HG03103 (cell line): ENCODE results near the gene SYNGR1.

Source experiments
- ATAC-seq: cut with Tn5 transposase; IDR thresholded peaks from one replicate; pipeline ENCODE4 v1.9.1; 2021; ENCODE audit warnings: low read depth; ENCODE audit not compliant: unreplicated experiment

Gene SYNGR1

GRCh38 chr22:39367035-39367434, 17.2 kb downstream of the SYNGR1 start:
- no peak for ATAC-seq

DNA sequence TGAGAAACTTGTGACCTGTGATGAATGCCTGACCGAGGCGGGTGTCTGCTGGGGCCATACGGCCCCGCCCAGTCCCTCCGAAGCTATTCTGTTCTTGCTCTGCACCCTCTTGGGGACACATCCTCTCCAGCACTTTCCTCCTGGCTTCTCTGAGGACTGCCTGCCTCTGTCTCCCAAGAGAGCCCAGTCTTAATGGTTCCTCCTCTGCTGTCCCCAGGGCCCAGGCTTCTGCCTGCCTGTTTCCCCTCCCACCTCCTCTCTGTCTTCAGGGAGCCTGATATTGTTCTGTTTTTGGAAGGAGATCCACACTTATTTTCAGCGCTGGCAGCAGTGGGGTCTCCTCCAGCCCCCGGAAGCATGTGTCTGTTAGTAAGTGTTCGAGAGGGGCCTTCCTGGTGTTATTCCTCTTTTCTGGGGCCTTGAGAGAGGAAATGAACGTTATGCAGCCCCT, 18.7 kb downstream of the SYNGR1 start:
- ATAC-seq = no peak

DNA sequence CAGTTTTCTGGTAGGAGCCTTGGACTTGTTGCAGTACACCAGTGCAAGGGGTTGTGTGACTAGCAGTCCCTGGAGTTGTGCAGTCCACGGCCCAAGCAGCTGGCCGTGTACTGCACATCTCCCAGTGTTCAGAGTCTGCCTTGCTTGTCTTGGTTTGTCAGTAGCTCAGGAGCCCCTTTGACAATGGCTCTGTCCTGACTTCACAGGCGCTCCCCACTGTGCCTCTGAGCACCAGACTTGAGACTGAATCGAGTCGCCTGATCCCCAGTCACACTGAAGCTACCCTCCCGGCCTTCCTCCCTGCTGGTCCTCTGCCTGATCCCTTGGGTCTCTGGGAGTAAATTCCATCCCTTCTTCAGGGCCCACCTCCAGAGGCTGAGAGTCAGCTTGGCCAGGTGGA, 19.4 kb downstream of the SYNGR1 start:
- ATAC-seq = no peak

GRCh38 chr22:39369586-39369985, 19.8 kb downstream of the SYNGR1 start:
- ATAC-seq = no peak

DNA sequence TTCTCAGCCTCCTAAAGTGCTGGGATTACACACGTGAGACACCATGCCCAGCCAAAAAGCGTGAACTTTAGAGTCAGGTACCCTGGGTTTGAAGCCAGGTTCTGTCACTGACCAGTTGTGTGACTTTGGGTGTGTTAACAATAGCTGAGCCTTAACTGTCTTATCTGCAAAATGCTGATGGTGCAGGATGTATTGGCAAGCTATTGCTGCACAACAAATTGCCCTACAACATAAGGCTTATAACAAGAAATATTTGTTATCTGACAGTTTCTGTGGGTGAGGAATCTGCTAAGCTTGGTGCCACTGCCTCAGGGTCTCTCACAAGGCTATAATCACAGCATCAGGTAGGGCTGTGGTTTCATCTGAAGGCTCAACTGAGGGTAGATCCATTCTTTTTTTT, 21.9 kb downstream of the SYNGR1 start:
- ATAC-seq = no peak

DNA sequence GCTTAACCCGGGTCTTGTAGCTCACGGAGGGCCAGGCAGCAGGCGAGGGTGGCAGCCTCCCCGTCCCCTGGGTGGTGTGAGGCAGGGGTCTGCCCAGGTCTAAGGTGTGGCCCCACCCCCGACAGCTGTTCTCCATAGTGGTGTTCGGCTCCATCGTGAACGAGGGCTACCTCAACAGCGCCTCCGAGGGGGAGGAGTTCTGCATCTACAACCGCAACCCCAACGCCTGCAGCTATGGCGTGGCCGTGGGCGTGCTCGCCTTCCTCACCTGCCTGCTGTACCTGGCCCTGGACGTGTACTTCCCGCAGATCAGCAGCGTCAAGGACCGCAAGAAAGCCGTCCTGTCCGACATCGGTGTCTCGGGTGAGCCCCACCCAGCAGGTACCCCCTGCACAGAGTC, 24.4 kb downstream of the SYNGR1 start:
- no peak for ATAC-seq

DNA sequence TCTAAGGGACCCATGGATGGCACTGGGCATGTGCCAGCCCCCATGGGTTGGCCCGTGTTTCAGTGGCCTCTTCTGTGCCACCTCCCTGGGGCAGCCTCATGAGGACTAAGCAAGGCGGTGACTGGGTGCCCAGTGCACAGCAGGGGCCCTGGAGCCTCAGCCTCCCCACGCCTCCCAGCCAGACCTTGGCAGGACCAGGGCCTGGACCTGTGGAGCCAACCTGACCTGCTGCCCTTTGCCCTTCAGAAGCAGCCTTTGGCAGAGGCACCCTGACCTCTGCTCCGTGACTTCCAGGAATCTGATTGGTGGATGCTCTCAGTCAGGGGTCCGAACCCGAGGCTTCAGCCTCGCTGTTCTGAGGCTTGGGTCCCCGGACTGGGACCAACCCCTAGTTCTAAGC, 25.0 kb downstream of the SYNGR1 start:
- ATAC-seq = no peak

GRCh38 chr22:39375646-39376045, 25.9 kb downstream of the SYNGR1 start:
- no peak for ATAC-seq

GRCh38 chr22:39379756-39380730, 30.3 kb downstream of the SYNGR1 start:
- no peak for ATAC-seq

DNA sequence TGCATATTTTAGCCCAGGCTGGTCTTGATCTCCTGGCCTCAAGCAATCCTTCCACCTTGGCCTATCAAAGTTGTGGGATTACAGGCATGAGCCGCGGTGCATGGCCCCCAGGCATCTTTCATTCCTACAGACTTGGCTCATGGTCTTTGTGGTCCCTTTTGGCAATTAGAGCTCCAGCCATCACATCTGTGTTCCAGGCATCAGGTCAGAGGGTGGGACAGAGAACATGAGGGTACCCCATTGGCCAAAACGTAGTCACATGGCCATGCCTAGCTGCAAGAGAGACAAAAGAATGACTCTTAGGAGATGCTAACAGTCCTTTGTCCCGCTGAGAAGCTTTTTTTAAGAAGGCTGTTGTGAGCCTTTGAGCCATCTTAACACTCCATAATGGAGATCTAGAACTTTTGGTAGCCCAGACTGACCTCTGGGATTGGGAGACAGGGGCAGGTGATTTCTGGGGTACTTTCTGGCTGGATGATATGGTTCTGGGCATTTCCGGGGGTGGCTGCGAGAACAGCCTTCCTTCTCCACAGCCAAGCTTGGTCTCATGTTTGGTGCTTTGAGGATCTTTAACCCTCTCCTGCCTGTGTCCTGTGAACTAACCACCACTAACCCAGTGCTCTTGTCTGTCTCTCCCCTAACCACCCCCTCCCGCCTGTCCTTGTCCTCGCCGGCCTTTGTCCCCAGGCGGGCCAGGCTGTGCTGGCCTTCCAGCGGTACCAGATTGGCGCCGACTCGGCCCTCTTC, 31.4 kb downstream of the SYNGR1 start:
- no peak for ATAC-seq

- no peak for ATAC-seq
These were observed 32.1 kb downstream of the SYNGR1 start for GRCh38 chr22:39381930-39382329.

- no peak for ATAC-seq
These were observed 32.6 kb downstream of the SYNGR1 start for GRCh38 chr22:39382410-39382809.

- ATAC-seq = no peak
These were observed 34.2 kb downstream of the SYNGR1 start for GRCh38 chr22:39383841-39384625.

DNA sequence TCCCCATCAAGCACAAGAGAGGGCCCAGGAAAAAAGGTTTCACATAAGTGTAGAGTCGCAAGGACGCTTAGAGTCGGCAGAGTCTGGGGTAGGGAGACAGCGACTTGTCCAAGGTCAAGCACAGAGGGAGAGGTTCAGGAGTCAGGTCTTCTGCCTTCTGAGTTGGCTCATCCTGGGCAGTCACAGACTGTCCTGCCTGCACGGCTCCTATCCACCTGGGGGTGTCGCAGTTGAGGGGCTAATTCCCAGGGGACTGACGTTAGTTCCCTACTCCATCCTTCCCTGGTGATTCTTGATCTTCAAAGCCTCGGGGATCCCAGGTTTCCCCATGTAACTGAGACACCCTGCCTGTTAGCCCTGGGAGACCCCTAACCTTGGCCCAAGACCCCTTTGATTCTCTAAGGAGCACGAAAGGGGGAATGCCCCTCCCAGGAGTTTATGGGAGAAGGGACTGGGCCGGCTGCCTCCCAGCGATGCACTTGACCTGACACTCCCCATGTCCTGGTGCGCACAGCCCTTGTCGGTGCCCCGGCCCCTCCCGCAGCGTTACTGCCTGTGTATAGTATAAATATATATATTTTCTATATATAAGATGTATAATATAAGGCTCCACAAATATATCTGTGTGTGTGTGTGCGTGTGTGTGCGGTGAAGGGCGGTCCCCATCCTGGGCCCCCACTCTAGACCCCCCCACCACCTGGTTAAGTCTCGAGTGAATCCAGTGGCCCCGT, 35.1 kb downstream of the SYNGR1 start:
- ATAC-seq = no peak

DNA sequence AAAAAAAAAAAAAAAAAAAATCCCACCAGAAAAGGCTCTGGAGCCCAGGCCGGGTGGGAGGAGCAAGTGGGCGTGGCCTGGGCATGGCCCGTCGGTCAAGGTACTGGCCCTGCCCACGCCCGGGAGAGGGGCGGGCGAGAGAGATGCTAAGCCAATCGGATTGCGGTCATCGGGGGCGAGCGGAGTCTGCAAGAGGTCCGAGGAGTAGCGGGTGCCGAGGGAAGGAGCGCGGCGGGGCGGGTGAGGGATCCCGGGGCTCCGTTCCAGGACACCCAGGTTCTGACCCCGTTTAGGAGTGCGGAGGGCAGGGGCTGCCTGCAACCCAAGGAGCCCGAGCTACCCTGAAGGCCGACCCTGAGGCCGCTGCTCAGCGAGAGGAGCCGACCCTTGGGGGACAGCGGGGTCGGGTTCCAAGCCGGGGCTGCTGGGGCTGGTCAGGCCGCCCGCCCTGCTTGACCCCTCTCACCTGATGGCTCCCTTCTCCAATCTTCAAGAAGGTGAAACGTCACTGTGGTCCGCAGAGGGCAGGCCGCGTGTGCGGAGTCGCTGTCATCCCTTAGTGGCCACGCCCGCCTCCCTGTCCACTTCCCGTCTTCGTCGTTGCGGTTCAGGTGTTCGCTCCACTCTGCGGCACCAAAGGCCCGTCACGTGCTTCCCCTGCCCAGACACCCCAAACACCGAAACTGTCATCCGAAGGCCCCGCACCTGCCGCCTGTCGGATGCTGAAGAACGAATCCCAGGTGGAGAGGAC, 38.6 kb downstream of the SYNGR1 start:
- ATAC-seq = no peak

GRCh38 chr22:39389420-39389819, 39.6 kb downstream of the SYNGR1 start:
- ATAC-seq = no peak

- no peak for ATAC-seq
These were observed 42.7 kb downstream of the SYNGR1 start for GRCh38 chr22:39392341-39392948.

DNA sequence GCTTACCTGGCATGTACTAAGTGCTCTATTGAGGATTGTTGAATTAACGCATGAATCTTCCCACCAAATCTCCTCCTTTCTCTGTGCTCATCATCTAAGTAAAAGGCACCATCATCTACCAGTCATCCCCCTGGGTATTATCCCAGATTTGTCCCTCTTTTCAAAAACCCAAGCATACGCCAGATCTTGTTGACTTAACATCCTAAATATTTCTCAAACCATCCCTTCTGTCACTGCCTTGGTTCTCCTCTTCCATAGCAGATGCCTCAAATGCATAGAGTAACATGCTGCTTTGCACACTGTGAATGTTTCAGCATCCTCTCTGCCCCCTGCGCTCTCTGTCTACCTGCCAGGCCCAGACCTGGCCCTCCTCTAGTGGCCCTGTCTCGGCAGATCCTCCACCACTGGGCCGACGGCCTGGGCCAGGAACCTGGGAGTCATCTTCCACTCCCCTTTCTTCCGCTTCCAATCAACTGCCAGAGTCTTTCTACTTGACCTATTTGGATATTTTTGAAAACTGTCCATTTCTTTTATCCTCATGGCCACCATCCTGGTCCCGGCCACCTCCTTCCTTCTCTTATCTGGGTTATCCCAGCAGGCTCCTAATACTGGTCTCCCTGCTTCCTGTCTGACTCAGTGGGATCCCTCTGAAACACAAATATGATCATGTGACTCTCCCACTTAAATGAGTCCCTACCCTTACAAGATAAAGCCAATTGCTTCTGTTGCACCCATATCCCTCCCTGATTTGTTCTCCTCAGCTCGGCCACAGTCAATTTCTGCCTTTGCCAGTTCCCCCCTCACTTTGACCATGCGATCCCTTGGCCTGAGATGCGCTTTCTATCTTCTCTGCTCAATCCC, 46.4 kb downstream of the SYNGR1 start:
- ATAC-seq = no peak
